Panc1 (cell line): ENCODE results near the gene GGTA1. TPM values are rescaled to one million over a fixed set of nuclear protein-coding genes. Genes with fewer than 3 reads are reported as not detected.

ENCODE experiments used
- ATAC-seq: fragments of 200-7000 bp; cut with Tn5 transposase; 2 replicates; pipeline ENCODE4 v1.9.1; 2020; ENCODE audit warnings: mild to moderate bottlenecking, moderate library complexity
- BruUV-seq: library from RNA; stranded (reverse); fragments of 400-500 nt; replicated peaks from 2 replicates; lab custom pipeline; 2021; lab: Mats Ljungman, UMichigan
- CTCF ChIA-PET: fragments of 300-600 bp; sonication (Branson Sonifier 250); formaldehyde crosslinking; loops from one replicate; lab custom pipeline; 2022; ENCODE audit warnings: antibody characterized with exemption; lab: Charles Lee
- POLR2A ChIA-PET: fragments of 300-600 bp; sonication (Branson Sonifier 250); formaldehyde crosslinking; loops from one replicate; lab custom pipeline; 2022; ENCODE audit warnings: antibody characterized with exemption; lab: Charles Lee
- DNase-seq: peaks from one replicate; pipeline ENCODE4 v3.0.0-alpha.2; 2010; ENCODE audit warnings: low read depth, low spot score
- H3K27ac ChIP-seq: 2 replicates; pipeline ENCODE4 v1.5.1; 2011; ENCODE audit warnings: mild to moderate bottlenecking, low read length, inconsistent platforms
- H3K27me3 ChIP-seq: fragments of 200-500 bp; sonication (Bioruptor generic); 2 replicates; pipeline ENCODE4 v1.6.0; 2014; ENCODE audit warnings: low read length, inconsistent platforms; ENCODE audit not compliant: control insufficient read depth, insufficient read depth
- H3K36me3 ChIP-seq: fragments of 200-500 bp; sonication (Bioruptor generic); 2 replicates; pipeline ENCODE4 v1.5.1; 2014; ENCODE audit warnings: inconsistent platforms, mild to moderate bottlenecking, low read length, moderate library complexity; ENCODE audit not compliant: control insufficient read depth, insufficient read depth
- H3K4me1 ChIP-seq: 2 replicates; pipeline ENCODE4 v1.5.1; 2011; ENCODE audit warnings: inconsistent platforms, mild to moderate bottlenecking, low read length, moderate library complexity; ENCODE audit not compliant: control insufficient read depth, insufficient read depth
- H3K4me3 ChIP-seq, 2 experiments: 2 replicates each; pipeline ENCODE4 v1.5.1; 2011 to 2012; ENCODE audit warnings: low read depth in 2 of 2, low read length in 2 of 2, mild to moderate bottlenecking in 2 of 2, inconsistent platforms in 1 of 2, moderate library complexity in 1 of 2
- H3K9me3 ChIP-seq: fragments of 200-500 bp; sonication (Bioruptor generic); 2 replicates; pipeline ENCODE4 v1.5.1; 2014; ENCODE audit warnings: low read depth, mild to moderate bottlenecking, inconsistent platforms, low read length, moderate library complexity; ENCODE audit not compliant: control insufficient read depth, insufficient read depth
- POLR2AphosphoS5 ChIP-seq: IDR thresholded peaks from 2 replicates; pipeline ENCODE4 v1.6.1; 2012; ENCODE audit warnings: mild to moderate bottlenecking, low read depth, low read length, moderate library complexity
- SIN3A ChIP-seq: IDR thresholded peaks from 2 replicates; pipeline ENCODE4 v1.6.1; 2012; ENCODE audit warnings: low read depth, mild to moderate bottlenecking, low read length, moderate library complexity, borderline replicate concordance; ENCODE audit not compliant: insufficient read depth
- TCF7L2 ChIP-seq: IDR thresholded peaks from 2 replicates; pipeline ENCODE4 v1.6.1; 2011; ENCODE audit warnings: mild to moderate bottlenecking, low read depth, low read length, inconsistent platforms
- in situ Hi-C: cut with HindIII; loops from 2 replicates; pipeline ENCODE4 v1.10.0; 2016; ENCODE audit warnings: low sequenced_read_pairs, low pct_unique_long_range_greater_than_20kb
- intact Hi-C: fragments of 100-400 bp; cut with micrococcal nuclease; formaldehyde crosslinking; loops from one replicate; pipeline ENCODE4 v1.10.0; 2022; ENCODE audit not compliant: unreplicated experiment
- total RNA-seq: library from RNA; stranded (reverse); gene quantifications from one replicate; pipeline ENCODE4 v1.2.1, GENCODE V29; 2021; ENCODE audit not compliant: unreplicated experiment
- TF ChIP-seq, protein P1 (sequence below), 2 experiments: IDR thresholded peaks; 2 replicates each; pipeline ENCODE4 v1.6.1; 2011 to 2012; ENCODE audit warnings: low read depth in 2 of 2, control low read depth in 1 of 2, low read length in 1 of 2, mild to moderate bottlenecking in 1 of 2, moderate library complexity in 1 of 2; ENCODE audit not compliant: insufficient read depth in 1 of 2
- TF ChIP-seq, protein P2 (sequence below): fragments of 450-650 bp; IDR thresholded peaks from 2 replicates; pipeline ENCODE4 v1.5.1; 2017; ENCODE audit warnings: mild to moderate bottlenecking

GGTA1 gene
- total RNA-seq, 1 experiment from 2014 or later = not detected

DNA sequence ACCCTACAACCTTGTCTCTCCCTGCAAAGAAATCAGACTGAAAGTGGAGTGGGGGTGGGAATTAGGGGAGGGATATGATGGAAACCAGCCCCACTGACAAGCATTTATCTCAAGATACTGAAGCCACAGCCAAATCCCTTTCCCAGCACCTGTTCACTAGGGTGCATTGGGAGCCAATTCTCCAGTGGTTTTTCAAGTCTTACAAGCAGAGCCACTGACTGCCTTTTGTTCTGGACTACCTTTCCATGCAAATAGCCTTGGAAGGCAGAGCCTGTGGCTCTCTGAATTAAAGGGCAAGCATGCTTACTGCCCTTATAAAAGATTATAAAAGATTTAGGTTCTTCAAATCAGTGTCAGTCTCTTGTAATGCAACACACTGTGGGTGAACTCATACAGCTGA, 8.8 kb upstream of the GGTA1 start:
- CTCF ChIA-PET = no interaction called here
- Histone ChIP-seq H3K4me1 (no peaks in the 10 kb centered on the region), H3K4me3 (no peak overlapping the region), H3K9me3 (no peaks in the 10 kb centered on the region), H3K27me3 (no peaks in the 10 kb centered on the region), H3K27ac (no peak overlapping the region), H3K36me3 (no peaks in the 10 kb centered on the region)
- BruUV-seq = no TSS peak
- intact Hi-C loops = no loop called here
- POLR2A ChIA-PET = no interaction called here
- DNase-seq = no peak
- no peak for ATAC-seq
- in situ Hi-C loops = no loop called here
- TF ChIP-seq SIN3A = no peak
- TF ChIP-seq, protein P1, sequence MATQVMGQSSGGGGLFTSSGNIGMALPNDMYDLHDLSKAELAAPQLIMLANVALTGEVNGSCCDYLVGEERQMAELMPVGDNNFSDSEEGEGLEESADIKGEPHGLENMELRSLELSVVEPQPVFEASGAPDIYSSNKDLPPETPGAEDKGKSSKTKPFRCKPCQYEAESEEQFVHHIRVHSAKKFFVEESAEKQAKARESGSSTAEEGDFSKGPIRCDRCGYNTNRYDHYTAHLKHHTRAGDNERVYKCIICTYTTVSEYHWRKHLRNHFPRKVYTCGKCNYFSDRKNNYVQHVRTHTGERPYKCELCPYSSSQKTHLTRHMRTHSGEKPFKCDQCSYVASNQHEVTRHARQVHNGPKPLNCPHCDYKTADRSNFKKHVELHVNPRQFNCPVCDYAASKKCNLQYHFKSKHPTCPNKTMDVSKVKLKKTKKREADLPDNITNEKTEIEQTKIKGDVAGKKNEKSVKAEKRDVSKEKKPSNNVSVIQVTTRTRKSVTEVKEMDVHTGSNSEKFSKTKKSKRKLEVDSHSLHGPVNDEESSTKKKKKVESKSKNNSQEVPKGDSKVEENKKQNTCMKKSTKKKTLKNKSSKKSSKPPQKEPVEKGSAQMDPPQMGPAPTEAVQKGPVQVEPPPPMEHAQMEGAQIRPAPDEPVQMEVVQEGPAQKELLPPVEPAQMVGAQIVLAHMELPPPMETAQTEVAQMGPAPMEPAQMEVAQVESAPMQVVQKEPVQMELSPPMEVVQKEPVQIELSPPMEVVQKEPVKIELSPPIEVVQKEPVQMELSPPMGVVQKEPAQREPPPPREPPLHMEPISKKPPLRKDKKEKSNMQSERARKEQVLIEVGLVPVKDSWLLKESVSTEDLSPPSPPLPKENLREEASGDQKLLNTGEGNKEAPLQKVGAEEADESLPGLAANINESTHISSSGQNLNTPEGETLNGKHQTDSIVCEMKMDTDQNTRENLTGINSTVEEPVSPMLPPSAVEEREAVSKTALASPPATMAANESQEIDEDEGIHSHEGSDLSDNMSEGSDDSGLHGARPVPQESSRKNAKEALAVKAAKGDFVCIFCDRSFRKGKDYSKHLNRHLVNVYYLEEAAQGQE (IDR thresholded peaks at IDR 0.05; ENCODE audit: insufficient read depth in 1 of 2, low read depth in 2 of 2, low read length in 1 of 2) = no peak
- TF ChIP-seq, protein P2, sequence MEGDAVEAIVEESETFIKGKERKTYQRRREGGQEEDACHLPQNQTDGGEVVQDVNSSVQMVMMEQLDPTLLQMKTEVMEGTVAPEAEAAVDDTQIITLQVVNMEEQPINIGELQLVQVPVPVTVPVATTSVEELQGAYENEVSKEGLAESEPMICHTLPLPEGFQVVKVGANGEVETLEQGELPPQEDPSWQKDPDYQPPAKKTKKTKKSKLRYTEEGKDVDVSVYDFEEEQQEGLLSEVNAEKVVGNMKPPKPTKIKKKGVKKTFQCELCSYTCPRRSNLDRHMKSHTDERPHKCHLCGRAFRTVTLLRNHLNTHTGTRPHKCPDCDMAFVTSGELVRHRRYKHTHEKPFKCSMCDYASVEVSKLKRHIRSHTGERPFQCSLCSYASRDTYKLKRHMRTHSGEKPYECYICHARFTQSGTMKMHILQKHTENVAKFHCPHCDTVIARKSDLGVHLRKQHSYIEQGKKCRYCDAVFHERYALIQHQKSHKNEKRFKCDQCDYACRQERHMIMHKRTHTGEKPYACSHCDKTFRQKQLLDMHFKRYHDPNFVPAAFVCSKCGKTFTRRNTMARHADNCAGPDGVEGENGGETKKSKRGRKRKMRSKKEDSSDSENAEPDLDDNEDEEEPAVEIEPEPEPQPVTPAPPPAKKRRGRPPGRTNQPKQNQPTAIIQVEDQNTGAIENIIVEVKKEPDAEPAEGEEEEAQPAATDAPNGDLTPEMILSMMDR = no peak
- no peak for TF ChIP-seq TCF7L2
- TF ChIP-seq POLR2AphosphoS5 = no peak

DNA sequence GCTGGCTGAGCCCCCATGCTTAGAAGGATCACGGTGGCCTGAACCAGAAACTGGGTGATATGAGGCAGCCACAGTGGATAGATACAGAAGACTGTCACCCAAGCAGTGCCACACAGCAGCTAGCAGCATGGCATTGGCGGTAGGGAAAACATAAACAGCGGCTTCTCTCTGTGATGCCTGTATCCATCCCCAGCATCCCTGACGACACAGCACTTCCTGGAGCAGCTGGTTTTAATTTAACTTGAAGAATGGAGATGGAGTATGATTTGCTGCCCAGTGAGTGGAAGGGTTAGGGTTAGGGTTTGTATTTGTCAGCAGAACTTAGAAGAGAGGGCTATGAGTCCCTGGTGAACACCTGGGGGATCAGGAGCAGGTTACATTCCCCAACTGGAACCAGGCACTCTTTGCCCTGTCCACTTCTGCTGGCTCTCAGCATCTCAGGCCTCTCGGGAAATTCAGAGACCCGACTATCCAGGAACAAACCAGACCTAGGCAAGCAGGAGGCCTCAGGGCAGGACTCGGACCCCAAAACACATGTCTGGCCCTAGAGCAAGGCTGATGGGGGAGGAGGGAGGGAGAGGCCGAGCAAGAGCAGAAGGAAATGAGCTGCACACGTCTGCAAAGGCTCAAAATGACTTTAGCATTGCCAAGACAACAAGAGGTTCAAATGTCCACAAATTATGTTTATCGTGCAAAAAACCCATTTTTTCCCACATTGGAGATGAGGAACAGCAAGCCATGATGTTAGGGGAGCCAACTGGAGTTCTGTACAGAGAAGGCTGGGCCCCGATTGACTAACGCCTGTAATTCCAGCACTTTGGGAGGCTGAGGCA, 6.5 kb upstream of the GGTA1 start:
- H3K4me1 ChIP-seq = no peaks in the 10 kb centered on the region

DNA sequence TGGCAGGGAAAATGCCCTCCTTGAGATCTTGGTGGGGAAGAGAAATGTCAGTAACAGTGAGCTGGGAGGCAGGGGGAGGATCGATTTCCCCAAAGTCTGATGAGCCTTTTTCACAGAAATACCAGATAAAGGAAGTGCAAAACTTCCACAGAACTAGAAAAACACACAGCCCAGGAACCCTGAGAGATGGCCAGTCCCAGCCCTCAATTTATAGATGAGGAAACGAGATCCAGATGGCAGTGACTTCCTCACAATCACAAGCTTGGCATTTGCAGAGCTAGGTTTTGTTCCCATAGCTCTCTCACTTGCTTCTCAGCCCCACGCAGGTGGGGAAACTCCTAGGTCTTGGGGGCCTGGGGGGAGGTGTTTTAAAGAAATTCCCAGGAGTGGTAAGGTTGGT, 3.8 kb upstream of the GGTA1 start:
- Histone ChIP-seq H3K9me3 (no peaks in the 10 kb centered on the region), H3K36me3 (no peaks in the 10 kb centered on the region), H3K27me3 (no peaks in the 10 kb centered on the region), H3K27ac (no peak overlapping the region), H3K4me1 (no peaks in the 10 kb centered on the region; the same call in 1 of the 2 replicates), H3K4me3 (no peak overlapping the region)
- in situ Hi-C loops = no loop called here
- CTCF ChIA-PET = no interaction called here
- ATAC-seq (no peak), DNase-seq (no peak)
- intact Hi-C loops = no loop called here
- POLR2A ChIA-PET = no interaction called here
- no TSS peak for BruUV-seq
- TF ChIP-seq, protein P1 (IDR thresholded peaks at IDR 0.05; ENCODE audit: insufficient read depth in 1 of 2, low read depth in 2 of 2, low read length in 1 of 2) = no peak
- TF ChIP-seq SIN3A = no peak
- TF ChIP-seq POLR2AphosphoS5 = no peak
- TF ChIP-seq, protein P2 = no peak
- TF ChIP-seq TCF7L2 = no peak

More for the DNA sequence above, 6.5 kb upstream of the GGTA1 start:
- no peaks in the 10 kb centered on the region for H3K9me3 ChIP-seq
- ATAC-seq = no peak
- H3K27me3 ChIP-seq = no peaks in the 10 kb centered on the region
- in situ Hi-C loops (no loop called here), intact Hi-C loops (no loop called here)
- CTCF ChIA-PET = no interaction called here
- no peak for TF ChIP-seq SIN3A
- POLR2A ChIA-PET = no interaction called here
- no peak overlapping the region for H3K4me3 ChIP-seq
- no TSS peak for BruUV-seq
- DNase-seq = no peak
- H3K27ac ChIP-seq = no peak overlapping the region
- H3K36me3 ChIP-seq = no peaks in the 10 kb centered on the region
